Measurements from ENCODE around the gene AMDHD2.

Gene AMDHD2

DNA sequence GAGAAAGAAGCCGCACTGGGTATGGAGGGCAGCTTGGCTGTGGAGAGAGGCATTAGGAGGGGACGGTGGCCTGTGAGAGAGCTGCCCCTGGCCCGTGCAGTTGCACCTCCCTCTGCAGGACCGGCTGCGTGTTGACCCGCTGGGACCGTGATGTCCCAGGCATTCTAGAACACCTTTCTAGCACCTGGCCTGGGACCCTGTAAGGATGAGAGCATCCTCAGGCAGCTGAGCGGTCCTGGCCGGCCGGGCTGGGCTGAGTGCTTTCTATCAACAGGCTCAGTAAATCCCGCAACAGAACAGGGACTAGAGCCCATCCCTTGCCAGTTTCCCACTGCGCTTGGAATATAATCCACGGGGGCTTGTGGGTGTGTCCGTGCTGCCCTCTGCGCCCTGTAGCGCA lies 30.6 kb upstream of the AMDHD2 start:
- TF ChIP-seq ZFX (IDR thresholded peaks at IDR 0.05; ENCODE audit: borderline replicate concordance): no peak
- TF ChIP-seq, protein P1, sequence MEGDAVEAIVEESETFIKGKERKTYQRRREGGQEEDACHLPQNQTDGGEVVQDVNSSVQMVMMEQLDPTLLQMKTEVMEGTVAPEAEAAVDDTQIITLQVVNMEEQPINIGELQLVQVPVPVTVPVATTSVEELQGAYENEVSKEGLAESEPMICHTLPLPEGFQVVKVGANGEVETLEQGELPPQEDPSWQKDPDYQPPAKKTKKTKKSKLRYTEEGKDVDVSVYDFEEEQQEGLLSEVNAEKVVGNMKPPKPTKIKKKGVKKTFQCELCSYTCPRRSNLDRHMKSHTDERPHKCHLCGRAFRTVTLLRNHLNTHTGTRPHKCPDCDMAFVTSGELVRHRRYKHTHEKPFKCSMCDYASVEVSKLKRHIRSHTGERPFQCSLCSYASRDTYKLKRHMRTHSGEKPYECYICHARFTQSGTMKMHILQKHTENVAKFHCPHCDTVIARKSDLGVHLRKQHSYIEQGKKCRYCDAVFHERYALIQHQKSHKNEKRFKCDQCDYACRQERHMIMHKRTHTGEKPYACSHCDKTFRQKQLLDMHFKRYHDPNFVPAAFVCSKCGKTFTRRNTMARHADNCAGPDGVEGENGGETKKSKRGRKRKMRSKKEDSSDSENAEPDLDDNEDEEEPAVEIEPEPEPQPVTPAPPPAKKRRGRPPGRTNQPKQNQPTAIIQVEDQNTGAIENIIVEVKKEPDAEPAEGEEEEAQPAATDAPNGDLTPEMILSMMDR (IDR thresholded peaks at IDR 0.05): no peak
- H3K27ac ChIP-seq: no peak overlapping the region

DNA sequence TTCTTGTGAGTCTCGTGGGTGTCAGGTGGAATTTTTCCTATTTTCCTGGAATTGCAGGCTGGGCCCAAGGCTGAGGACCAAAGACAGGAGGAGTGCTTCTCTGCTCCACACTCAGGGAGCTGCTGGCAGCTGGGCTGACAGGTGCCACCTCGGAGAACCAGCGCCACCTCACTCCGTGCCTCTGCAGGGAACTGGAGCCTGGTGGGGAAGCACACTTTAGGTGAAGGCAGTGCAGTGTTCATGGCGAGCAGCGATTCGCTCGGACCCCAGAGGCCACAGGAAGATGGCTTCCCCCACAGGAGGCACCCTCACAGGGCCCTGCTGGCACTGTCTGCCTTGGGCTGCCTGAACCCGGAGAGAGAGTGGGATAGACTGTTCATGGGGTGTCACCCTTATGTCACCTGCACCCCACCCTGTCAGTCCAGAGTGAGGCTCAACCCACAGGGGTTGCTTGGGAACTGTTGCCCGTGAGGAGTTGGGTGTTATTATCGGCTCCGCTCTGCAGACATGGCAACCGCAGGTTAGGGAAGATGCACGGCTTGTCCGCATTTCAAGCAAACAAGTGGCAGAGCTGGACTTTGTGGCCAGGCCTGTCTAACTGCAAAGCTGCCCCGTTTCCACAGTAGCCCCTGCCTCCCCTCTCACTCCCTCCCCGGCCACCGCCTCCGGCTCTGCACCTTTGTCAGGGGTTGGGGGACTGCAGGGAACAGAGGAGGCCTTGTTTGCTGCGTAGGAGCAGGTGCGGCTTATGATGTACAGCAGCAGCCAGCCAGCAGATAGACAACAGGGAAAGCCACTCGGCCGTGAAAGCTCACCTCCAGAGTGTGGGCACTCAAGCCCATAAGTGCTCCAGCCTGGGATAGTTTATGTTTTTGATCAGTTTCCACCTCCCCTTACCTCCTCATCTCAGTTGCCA lies 29.7 kb upstream of the AMDHD2 start:
- H3K27ac ChIP-seq: no peak overlapping the region
- TF ChIP-seq, protein P1 (IDR thresholded peaks at IDR 0.05): no peak
- TF ChIP-seq ZFX (IDR thresholded peaks at IDR 0.05; ENCODE audit: borderline replicate concordance): no peak

DNA sequence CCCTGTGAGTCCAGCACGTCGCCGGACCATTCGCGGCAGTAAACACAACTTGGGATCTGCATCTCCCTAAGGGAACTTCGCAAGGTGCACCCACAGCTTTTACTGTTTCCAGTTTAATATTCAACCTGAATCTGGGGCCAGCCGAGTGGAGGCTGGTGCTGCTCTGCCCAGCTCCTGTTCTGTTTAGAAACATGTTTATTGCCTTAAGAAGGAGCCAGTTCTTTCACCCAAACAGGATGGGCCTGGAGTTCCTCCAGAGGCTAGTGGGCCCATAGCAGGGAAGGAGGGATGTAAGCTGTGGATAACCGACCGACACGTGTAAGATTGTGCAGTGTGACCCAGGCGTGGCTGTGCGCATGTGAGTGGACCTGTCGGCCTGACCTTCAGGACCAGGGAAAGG lies 27.9 kb upstream of the AMDHD2 start:
- TF ChIP-seq, protein P1 (IDR thresholded peaks at IDR 0.05): no peak
- no peak for TF ChIP-seq ZFX (IDR thresholded peaks at IDR 0.05; ENCODE audit: borderline replicate concordance)
- H3K27ac ChIP-seq: no peak overlapping the region

DNA sequence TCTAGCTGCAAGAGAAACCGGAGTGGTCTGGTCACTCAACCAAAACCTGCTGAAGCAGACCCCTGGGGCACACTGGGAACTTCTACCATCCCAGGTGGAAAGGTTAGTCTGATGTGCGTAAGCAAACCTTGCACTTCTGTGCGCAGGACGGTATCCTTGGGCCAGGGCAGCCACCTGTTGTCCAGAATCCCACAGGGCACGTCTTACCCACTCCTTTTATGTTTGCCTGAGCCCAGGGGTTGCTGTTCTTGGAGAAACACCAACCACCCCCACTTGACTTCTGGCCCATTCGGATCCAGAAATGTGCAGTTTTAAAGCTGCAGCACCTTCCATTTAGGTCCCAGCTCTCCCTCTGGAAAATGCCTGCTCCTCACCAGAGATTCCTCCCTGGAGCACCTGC lies 26.6 kb upstream of the AMDHD2 start:
- TF ChIP-seq, protein P1 (IDR thresholded peaks at IDR 0.05): no peak
- no peak for TF ChIP-seq ZFX (IDR thresholded peaks at IDR 0.05; ENCODE audit: borderline replicate concordance)
- no peak overlapping the region for H3K27ac ChIP-seq

DNA sequence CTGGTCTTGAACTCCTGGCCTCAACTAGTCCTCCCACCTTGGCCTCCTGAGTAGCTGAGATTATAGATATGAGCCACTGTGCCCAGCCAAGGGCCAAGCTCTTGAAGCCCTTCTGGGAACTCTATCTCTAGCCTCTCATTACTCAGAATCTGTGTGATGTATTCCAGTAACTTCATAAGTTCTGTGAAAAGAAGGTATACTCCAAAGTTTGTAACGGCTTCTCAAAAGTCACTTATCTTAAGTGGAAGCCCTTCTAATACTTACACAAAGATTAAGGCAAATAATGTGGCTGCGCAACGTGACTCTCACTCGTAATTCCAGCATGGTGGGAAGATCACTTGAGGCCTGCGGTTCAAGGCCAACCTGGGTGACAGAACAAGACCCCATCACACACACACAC lies 25.6 kb upstream of the AMDHD2 start:
- H3K27ac ChIP-seq: peak overlapping the region; percentile 76; the same call in 1 of the 2 replicates
- TF ChIP-seq, protein P1 (IDR thresholded peaks at IDR 0.05): no peak
- TF ChIP-seq ZFX (IDR thresholded peaks at IDR 0.05; ENCODE audit: borderline replicate concordance): no peak

DNA sequence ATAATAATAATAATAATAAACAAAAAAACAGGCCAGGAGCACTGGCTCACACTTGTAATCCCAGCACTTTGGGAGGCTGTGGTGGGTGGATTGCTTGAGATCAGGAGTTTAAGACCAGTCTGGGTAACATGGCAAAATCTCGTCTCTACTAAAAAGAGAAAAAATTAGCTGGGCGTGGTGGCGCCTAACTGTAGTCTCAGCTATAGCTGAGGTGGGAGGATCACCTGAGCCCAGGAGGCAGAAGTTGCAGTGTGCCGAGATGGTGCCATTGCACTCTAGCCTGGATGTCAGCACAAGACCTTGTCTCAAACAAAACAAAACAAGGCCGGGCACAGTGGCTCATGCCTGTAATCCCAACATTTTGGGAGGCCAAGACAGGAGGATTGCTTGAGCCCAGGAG lies 25.1 kb upstream of the AMDHD2 start:
- TF ChIP-seq ZFX (IDR thresholded peaks at IDR 0.05; ENCODE audit: borderline replicate concordance): no peak
- H3K27ac ChIP-seq: peak overlapping the region; percentile 76

DNA sequence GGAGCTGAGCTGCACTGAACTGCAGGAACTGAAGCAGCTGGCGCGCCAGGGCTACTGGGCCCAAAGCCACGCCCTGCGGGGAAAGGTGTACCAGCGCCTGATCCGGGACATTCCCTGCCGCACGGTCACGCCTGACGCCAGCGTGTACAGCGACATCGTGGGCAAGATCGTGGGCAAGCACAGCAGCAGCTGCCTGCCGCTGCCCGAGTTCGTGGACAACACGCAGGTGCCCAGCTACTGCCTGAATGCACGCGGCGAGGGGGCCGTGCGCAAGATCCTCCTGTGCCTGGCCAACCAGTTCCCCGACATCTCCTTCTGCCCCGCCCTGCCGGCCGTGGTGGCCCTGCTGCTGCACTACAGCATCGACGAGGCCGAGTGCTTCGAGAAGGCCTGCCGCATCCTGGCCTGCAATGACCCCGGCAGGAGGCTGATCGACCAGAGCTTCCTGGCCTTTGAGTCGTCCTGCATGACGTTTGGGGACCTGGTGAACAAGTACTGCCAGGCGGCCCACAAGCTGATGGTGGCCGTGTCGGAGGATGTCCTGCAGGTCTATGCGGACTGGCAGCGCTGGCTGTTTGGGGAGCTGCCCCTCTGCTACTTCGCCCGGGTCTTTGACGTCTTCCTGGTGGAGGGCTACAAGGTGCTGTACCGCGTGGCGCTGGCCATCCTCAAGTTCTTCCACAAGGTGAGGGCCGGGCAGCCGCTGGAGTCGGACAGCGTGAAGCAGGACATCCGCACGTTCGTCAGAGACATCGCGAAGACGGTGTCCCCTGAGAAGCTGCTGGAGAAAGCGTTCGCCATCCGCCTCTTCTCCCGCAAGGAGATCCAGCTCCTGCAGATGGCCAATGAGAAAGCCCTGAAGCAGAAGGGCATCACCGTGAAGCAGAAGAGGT lies 23.7 kb upstream of the AMDHD2 start:
- no peak for TF ChIP-seq ZFX (IDR thresholded peaks at IDR 0.05; ENCODE audit: borderline replicate concordance)
- TF ChIP-seq, protein P1 (IDR thresholded peaks at IDR 0.05): no peak
- peak overlapping the region; percentile 76 for H3K27ac ChIP-seq
